Stimulated activated CD4-positive, alpha-beta T cell treated with anti-CD3 and anti-CD28 coated beads, Interleukin-12 subunit alpha, Interleukin-12 subunit beta, amount 100 ng/mL, for 4 hours (primary cell): Measurements from ENCODE around the gene AKAP8L.
"Not testable (repeated sequence)": the region's sequence is repeated elsewhere in the genome, so short reads cannot be mapped to it uniquely, and the experiment has no call there.

Source experiments
- DNase-seq: peaks from one replicate; pipeline ENCODE4 v3.0.0-alpha.2; 2020

The AKAP8L gene

DNA sequence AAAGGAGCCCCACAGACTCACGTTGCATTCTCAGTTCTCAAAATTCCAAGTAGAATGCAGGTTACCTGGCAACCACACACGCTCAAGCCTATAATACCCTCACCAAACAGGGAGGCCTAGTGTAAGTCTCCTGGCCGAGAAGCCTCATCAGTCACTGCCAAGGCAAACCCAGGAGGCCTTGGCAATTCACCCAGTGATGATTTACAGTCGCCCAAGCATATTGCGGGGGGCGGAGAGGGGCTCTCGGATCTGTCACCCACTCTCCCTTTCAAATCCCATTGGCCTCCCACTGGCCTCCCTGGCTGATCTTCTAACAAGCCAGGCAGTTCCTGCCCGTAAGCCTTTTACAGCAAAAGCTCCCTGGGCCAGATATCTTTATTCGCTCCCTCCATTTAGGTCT lies 1.1 kb downstream of the AKAP8L start:
- no peak for DNase-seq

DNA sequence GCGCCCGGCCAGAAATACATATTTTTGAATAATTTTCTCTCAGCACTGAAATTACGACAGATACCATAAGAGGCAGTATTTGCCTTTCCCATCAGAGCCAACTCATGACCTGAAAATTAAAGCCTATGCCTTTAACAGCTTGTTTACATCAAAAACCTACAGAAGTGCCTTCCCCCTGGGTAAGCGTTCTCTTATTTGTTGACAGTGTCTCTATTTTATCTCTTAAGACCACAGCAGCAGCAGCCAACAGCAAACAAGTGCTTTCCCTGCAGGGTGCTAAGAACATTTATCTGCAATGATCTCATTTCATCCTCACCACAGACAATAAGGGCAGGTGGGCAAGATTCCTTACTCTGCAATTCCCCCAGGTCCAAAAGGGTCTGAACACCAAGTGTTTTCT lies 6.0 kb downstream of the AKAP8L start:
- no peak for DNase-seq

DNA sequence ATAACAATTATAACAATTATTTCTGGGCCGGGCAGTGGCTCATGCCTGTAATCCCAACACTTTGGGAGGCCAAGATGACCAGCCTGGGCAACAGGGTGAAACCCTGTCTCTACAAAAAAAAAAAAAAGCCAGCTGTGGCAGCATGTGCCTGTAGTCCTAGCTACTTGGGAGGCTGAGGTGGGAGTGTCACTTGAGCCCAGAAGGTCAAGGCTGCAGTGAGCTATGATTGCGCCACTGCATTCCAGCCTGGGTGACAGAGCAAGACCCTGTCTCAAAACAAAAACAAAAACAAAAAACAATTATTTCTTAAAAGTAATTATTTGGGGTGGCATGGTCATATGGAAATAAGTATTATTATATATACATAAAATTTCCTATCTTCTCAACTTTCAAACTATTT lies 7.4 kb downstream of the AKAP8L start:
- not testable (repeated sequence) for DNase-seq

DNA sequence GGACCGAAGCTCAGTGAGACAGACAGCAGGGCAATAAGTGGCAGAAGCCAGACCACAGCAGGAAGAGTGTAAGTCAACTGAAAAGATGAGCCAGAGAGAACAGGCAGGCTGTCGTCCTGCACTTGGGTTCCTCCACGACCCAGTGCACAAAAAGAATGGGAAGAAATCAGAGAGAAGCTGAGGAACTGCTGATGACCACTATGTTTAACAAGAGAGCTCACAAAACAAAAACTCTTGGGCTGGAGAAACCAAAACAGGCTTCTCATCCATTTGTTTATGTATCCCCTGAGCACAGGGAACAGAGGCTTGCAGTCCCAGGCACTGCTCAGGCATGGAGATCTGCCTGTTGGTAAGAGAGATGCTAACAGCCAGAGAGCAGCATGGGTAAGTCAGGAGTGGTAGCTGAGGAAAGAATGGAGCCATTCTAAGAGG lies 14.0 kb downstream of the AKAP8L start:
- DNase-seq, result no peak

DNA sequence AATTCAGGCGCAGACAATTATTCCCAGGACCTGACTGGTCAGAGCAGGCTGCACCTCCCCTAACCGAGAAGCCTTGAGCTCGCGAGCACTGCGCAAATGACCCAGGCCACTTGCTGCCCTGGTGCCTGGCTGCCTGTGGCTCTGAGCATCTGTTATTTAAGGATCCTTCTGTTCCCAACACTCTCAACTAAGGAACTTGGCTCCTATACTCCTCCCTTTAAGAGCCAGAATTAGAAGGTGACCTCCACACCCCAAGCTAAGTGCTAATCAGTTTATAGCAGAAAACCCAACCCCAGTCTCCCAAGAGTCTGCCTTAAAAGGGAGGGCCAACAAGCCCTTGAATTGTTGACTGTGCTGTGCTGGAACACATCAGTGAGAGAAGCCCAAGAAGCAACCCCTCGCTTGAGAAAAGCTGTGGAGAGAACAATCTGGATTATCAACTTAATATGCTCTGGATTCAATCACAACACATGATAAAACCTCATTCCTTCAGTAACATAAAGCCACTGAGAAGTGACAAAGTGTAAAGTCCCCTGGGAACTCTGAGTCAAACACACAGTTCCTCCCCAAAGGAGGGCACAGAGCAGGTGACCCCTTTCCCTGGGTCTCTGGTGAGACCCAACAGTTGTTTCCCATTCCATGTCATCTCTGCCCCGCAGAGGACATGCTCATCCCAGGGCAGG lies 14.6 kb downstream of the AKAP8L start:
- no peak for DNase-seq

DNA sequence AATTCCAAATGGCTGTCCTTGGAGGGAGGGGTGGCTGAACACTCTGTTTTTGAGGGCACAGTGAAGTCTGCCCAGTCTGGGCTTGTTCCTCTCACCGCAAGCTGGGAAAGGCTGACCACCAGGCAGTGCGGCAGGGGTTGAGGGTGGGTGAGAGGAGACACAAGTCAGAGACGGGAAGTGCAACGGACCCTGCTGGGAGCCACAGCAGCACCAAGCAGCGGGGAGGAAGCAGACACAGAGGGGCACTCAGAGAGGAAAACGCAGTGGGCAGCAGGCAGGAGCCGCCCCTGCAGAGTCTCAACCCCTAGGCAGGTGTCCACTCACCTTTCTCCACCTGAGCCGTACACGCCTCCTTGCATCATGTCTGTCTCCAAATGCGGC lies 15.6 kb downstream of the AKAP8L start:
- no peak for DNase-seq

DNA sequence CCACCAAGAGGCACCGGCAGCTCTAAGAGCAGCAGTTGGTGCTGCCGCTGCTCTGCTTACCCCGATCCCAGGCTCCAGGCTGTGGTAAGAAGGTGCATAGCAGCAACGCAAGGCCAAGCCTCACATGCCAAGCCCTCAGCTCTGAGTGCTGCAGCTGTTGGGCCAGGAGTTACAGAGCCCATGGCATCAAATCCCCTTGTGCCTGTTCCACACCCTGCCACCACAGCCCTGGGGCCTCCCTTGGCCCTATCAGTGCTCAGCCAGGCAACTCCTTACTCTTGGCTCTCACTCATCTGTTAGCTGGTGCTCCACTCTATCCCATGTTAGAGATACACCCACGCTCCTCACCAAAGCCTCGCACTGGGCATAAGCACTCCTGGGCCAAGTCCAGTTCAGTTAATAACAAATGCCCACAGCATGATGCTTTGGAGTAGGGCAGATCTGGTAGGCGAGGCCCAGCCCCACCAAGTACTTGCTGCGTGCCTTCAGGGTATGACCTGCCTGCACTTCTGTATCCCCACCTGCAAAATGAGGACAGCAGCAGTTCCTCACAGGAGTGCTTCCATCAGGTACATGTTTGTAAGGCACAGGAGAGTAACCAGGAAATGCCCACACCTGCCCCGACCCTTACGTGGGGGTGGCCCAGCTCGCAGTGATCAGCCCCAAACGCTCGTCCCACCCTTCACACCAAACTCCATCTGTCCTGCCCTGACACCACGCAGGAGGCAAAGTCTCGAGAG lies 16.2 kb downstream of the AKAP8L start:
- no peak for DNase-seq

DNA sequence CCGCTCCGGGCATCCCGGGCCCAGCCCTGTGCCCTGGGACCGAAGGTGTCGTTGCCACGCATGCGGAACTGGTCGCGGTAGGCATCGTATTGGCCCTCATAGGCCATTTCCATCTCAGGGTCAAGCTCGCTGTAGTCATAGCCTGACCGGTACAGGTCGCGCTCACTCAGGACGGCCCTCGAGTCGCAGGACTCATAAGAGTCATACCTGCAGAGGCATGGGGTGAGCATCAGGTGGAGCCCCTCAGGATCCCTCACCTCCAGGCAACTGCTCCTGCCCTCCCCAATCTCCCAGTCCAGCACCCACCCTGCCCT lies 17.4 kb downstream of the AKAP8L start:
- no peak for DNase-seq

DNA sequence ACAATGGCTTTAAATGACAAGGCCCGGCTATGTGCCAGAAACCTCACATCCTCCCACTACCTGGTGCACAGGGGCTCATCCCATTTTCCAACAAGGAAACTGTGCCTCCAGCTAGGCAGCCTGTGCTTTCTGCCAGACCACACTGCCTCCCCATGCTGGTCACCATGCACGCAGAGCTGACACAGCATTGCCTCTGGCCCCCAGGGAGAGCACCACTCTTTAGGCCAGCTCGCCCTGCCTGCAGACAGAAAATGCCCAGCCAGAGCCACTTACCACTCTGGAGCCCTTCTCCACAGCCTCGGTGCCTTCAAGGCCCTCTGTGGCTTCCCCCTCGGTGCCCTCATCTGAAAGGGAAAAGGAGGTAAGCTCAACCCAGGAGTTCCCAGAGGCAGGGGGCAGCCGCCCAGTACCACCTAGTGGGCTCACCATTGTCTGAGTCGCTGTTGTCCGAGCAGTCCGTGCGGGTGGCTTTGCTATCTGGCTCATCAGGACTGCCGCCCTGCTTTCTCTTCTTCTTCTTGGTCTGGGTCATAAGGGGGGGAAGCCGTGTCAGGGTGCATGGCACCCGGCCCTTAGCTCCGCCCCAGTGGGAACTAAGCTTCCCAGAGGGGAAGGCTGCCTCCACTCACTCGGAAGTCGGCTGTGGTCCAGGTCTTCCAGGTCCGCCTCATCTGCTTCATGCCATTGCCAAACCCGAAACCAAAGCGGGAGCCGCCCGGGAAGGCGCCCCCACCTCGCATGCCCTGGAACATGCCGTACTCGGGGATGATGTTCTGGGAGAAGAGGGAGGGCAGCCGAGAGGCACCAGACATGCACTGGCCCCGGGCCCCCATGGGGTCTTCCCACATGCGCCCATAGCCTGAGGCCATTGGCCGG lies 18.0 kb downstream of the AKAP8L start:
- no peak for DNase-seq

DNA sequence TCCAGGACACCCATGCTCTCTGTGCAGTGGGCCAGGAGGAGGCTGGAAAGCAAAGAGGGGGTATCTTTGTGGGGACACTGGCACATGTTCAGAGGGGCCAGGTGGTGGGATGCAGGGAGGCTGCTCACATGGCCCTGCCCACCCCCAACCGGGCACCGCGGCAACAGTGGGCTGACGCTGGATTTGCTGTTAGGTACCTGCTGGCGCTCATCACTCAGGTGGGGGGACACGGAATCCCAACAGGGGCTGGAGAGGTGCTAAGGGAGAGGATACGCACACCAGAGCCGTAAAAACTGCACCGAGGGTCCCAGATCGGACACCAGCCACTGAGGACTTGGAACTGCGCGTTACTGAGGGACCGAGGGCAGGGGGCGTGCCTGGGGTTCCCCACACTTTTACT lies 19.2 kb downstream of the AKAP8L start:
- no peak for DNase-seq

DNA sequence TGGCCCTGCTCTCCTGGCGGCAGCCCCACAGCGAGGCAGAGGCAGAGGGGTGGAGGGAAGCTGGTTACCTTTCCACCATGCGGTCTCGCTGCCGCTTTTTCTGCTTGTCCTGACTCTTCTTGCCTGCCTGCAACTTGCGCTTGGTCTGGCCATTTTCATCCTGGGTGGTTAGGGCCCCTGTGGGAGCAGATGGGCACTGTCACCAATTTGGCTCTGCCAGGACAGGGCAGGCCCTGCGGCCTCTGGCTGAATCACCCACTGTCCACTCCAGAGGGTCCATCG lies 19.6 kb downstream of the AKAP8L start:
- no peak for DNase-seq

DNA sequence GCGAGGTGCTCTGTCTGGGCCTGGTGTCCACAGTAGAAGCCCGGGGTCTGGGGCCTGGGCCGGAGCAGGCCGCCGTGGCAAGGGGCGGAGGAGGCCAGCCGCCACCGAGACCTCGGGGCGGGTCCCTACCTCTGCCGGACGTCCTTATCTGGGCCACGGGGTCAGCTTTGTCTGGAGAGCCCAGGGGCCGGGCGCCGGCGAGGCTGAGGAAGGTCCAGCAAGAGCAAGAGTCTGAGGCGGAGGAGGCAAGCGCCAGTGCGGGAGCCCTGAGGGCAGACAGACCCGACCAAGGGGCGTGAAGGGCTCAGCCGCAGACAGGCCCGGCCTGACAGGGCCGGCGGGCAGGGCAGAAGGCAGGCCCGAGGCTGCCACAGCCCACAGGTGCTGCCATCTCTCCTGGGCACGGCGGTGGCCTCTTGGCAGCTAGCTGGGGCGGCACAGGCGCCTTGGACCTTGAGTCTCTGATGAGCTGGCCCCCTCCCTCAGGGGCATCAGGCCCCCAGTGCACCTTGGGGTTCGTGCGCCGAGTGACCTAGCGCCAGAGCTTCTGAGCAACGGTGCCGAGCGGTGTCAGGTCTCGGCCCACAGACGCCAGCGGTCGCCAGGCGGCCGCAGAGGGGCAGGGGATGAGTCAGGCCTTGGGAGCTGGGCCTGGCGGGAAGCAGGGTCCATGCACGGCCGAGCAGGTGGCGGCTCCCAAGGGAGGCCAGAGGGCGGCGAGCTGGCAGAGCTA lies 20.1 kb downstream of the AKAP8L start:
- no peak for DNase-seq

DNA sequence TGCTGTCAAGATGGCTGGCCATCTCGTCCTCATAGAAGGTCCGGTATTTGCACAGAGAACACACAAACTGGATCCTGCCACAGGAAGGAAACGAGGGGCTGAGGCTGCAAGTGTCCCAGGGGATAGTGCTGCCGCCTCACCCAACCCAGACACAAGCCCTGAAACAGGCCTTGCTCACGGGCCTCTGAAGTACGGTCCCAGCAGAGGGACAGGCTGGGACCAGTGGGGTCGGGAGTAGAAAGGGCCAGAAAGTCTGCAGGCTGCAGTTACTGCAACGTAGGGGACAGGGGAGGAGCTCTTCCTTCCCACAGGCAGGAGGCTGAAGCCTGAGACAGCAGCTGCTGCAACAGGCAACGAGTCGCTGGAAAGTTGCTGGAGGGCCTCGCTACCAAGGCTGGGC lies 21.0 kb downstream of the AKAP8L start:
- no peak for DNase-seq

DNA sequence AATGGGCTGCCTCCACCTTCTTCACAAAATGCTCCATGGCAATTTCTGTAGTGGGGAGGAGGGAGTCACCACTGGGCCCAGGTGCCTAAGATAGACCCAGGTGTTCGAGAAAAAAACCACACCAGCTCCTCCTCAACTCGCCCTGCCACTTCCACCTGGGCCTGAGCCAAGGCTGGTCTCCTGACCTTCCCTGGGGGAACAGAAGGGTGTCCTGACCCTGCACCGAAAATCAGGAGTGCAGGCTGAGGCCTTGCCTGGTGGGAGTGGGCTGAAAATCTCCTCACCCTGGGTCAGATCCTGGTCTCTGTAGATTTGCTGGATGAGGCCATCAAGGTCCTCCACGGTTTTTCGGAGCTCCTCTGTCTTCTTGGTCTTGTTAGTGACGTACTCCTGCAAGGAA lies 21.6 kb downstream of the AKAP8L start:
- no peak for DNase-seq

DNA sequence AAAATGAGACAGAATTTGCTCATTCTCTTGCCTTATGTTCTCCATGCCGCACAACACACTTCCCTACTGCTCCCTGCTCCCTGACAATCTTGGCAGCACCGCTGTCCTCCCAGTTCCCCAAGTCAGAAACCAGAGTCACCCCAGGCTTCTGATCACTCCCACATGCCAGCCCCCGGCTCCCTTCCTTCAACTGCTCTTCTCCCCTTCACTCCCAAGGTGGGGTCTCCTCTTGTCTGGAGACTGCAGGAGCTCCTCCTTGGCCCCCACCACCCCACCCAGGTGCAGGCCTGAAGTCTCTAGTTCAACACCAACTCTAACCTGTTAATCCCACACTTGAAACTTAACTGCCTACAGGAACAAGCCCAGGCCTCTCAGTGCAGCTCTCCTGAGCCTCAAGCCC lies 22.4 kb downstream of the AKAP8L start:
- no peak for DNase-seq

DNA sequence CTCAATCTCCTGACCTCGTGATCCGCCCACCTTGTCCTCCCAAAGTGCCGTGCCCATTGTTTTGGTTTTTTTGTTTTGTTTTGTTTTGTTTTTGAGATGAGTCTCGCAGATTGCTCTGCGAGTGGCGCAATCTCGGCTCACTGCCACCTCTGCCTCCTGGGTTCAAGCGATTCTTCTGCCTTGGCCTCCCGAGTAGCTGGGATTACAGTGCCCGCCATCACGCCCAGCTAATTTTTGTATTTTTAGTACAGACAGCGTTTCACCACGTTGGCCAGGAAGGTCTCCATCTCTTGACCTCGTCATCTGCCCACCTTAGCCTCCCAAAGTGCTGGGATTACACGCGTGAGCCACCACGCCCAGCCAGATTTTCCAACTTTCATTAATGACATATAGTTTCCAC lies 23.5 kb downstream of the AKAP8L start:
- DNase-seq, result not testable (repeated sequence)

DNA sequence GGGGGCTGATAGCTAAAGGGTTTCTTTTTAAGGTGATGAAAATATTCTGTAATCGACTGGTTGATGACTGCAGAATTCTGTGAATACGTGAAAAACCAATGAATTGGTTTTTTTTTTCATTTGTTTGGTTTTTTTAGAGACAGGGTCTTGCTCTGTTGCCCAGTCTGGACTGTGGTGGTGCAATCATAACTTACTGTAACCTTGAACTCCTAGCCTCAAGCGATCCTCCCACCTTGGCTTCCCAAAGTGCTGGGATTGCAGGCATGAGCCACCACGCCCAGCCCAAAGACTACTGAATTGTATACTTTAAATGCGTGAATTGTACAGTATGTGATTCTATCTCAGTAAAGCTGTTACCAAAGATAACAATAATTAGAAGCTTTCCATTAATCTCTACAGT lies 24.4 kb downstream of the AKAP8L start:
- DNase-seq, result no peak

DNA sequence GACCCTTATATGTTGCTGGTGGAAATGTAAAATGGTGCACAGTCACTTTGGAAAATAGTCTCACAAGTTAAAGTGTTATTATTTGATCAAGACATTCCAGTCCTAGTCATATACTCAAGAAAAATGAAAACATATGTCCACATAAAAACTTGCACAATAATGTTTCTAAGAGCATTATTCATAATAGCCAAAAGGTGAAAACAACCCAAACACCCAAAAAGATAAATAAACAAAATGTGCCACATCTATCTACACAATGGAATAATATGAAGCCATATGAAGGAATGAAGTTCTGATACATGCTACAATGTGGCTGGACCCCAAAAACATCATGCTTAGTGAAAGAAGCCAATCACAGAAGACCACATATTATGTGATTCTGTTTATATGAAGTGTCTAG lies 24.8 kb downstream of the AKAP8L start:
- DNase-seq, result no peak

DNA sequence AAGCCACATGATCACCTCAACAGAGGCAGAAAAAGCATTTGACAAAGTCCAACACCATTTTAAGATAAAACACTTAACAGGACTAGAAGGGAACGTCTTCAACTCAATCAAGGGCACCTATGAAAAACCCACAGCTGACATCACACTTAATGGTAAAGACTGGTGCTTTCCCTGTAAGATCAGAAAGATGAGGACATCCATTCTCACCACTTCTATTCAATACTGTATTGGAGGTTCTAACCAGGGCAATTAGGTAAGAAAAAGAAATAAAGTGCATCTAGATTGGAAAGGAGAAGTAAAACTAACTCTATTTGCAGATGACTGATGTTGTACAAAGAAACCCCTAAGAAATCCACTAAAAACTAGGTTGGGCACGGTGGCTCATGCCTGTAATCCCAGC lies 28.0 kb downstream of the AKAP8L start:
- no peak for DNase-seq

DNA sequence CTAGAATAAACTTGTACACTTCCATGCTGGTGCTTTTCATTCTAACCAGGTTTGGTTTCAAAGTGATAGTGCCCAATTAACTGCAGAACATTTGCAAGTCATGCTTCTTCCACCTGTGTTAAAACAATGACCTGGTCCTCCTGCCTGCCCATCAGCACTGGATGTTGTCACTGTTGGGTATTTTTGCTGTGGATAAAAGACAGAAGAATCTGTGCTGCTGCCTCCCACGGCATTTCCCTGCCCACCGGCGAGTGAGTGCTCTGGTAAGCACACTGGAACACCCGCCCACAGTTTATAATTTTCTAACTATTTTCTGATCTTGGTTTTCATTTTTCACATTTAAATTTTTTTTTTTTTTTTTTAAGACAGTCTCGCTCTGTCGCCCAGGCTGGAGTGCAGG lies 36.9 kb downstream of the AKAP8L start:
- DNase-seq, result no peak

DNA sequence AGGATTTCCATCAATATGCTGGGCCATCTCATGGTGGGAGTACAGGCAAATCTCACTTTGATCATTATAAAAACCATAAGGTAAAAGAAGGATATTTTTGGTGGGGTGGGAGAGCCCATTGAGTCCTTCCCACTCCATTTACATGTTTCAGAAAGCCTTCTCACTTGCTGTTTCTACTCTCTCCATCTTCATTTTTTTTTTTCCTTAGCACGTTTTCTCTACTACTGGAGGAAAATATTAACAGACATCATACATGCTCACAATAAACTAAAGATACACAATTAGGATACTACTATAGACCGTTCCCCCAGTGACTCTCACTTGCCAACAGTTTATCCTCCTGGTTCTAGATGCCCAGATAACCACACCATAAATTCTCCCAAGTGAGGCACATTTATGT lies 37.4 kb downstream of the AKAP8L start:
- DNase-seq, result no peak

DNA sequence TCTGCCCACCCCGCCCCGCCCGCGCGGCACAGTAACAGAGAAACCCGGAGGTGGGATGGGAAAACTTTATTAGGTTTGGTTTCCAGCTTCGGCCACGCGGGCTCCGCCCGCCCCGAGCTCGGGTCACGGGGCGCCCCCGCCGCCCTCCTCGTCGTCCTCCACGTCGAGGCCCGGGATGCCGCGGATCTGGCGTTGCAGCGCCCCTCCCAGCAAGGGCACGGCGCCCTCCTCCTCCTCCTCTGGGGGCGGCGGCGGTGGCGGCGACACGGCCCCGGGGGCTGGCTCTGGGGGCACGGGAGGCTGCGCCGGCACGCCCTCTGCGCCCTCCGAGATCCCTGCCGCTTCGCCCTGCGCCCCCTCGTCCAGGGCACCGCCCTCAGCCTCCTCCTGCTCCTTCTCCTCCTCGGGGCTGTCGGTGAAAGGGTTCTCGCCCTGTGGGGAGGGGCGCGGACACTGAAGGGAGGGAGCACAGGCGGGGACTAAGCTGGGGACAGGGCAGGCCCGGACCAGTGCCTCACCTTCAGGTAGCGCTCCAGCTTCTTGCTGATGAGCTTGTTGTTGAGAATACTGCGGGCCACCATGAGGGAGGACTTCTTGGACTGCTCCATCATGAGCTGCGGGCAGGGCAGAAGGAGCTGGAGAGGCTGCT lies 38.7 kb downstream of the AKAP8L start:
- DNase-seq, result no peak
